Activated CD8-positive, alpha-beta memory T cell treated with anti-CD3 and anti-CD28 coated beads, Interleukin-2, amount 10 ng/mL, durations not matched to agents 7 days and 5 days (primary cell): ENCODE measurements around the gene ANKMY1. TPM values are rescaled to one million over a fixed set of nuclear protein-coding genes. Genes with fewer than 3 reads are reported as not detected.

ENCODE experiments used
- ATAC-seq: fragments of 150-1000 bp; cut with Tn5 transposase; one replicate; pipeline ENCODE4 v1.10.0; 2021; ENCODE audit warnings: moderate library complexity
- CTCF ChIA-PET: fragments of 350-600 bp; sonication (Branson Sonifier 250); formaldehyde crosslinking; loops from one replicate; lab custom pipeline; 2021; ENCODE audit warnings: antibody characterized with exemption; lab: Charles Lee
- DNase-seq: peaks from one replicate; pipeline ENCODE4 v3.0.0-alpha.2; 2020
- H3K27ac Mint-ChIP-seq: one replicate; pipeline ENCODE4 v1.8.0; 2021; ENCODE audit warnings: mild to moderate bottlenecking, mixed read lengths
- H3K27me3 Mint-ChIP-seq: one replicate; pipeline ENCODE4 v1.8.0; 2021; ENCODE audit warnings: mixed read lengths
- H3K36me3 Mint-ChIP-seq: one replicate; pipeline ENCODE4 v1.8.0; 2021; ENCODE audit warnings: mild to moderate bottlenecking, mixed read lengths
- H3K4me1 Mint-ChIP-seq: one replicate; pipeline ENCODE4 v1.8.0; 2021; ENCODE audit warnings: mixed read lengths
- H3K4me3 Mint-ChIP-seq: one replicate; pipeline ENCODE4 v1.8.0; 2021; ENCODE audit warnings: mild to moderate bottlenecking, moderate library complexity, mixed read lengths
- H3K9me3 Mint-ChIP-seq: one replicate; pipeline ENCODE4 v1.8.0; 2022; ENCODE audit warnings: low read depth, mixed read lengths
- total RNA-seq, 2 experiments: library from RNA; stranded (reverse); gene quantifications; one replicate each; pipeline ENCODE4 v1.2.3, GENCODE V29; 2021

The ANKMY1 gene, protein sequence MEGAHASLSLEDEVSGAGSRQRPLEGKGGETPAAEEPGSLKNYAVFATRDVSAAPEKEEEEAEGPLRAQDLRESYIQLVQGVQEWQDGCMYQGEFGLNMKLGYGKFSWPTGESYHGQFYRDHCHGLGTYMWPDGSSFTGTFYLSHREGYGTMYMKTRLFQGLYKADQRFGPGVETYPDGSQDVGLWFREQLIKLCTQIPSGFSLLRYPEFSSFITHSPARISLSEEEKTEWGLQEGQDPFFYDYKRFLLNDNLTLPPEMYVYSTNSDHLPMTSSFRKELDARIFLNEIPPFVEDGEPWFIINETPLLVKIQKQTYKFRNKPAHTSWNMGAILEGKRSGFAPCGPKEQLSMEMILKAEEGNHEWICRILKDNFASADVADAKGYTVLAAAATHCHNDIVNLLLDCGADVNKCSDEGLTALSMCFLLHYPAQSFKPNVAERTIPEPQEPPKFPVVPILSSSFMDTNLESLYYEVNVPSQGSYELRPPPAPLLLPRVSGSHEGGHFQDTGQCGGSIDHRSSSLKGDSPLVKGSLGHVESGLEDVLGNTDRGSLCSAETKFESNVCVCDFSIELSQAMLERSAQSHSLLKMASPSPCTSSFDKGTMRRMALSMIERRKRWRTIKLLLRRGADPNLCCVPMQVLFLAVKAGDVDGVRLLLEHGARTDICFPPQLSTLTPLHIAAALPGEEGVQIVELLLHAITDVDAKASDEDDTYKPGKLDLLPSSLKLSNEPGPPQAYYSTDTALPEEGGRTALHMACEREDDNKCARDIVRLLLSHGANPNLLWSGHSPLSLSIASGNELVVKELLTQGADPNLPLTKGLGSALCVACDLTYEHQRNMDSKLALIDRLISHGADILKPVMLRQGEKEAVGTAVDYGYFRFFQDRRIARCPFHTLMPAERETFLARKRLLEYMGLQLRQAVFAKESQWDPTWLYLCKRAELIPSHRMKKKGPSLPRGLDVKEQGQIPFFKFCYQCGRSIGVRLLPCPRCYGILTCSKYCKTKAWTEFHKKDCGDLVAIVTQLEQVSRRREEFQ
- 10 to 100 TPM; 21.3 to 33.5 TPM for total RNA-seq

- H3K9me3 Mint-ChIP-seq, result no peaks in the 10 kb centered on the region
- no peaks in the 10 kb centered on the region for H3K27me3 Mint-ChIP-seq
- H3K4me3 Mint-ChIP-seq, result peak within 1 kb of the TSS; percentile 71
- H3K4me1 Mint-ChIP-seq, result peaks cover 48% of the 10 kb centered on the region
- DNase-seq, result peak; percentile 83
- CTCF ChIA-PET, result interaction anchor here (0.8 to 2.0 kb wide), 6 partner anchors 8 to 186 kb away, joined by 3 to 13 read pairs (median 5); partner anchors contain the start of gene CAPN10
- peak; percentile 21 for ATAC-seq
- peaks cover 29% of the 10 kb centered on the region for H3K36me3 Mint-ChIP-seq
- peak within 1 kb of the TSS; percentile 57 for H3K27ac Mint-ChIP-seq
These were observed at the start of gene ANKMY1 for GRCh38 chr2:240557808-240558207. ANKMY1 (minus strand) TSS chr2:240557988; CDS start chr2:240557335, 653 bp downstream.

DNA sequence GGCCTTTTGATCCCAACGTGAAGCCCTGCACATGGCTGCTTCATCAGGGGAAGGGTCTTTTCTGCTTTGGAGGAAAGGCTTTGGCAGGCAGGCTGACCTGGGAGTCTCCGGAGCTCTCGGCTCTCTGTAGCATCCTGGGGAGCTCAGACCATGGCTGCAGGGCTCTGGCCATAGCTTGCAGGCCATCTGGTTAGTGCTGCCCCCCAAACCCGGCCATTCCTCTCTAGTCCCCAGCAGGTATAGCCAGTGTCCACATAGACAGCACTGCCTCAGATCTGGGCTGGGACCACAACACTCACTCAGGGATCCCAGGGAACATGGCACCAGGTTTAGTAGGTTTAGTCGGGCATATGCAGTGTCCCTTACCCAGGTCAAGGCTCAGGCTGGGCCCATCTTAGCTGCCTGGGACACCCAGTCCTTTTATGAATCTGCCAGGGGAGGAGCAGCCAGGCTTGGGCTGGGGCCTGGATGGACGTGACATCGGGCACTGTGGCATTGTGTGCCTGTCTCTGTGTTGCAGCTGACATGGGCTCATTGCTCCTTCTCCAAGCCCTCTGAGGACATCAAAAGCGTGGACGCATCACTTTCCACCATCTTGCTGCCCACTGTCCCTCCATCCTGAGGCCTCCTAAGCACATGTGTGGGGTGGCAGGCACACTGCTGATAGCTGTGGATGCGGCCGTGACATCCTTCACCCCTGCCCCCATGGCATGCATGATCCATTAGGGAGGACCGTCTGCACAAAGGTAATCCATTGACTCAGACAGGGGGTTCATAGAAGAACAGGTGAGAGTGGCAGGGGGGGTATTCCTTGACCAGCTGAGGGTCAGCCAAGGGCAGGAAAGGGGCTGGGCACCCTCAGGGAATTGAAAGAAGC, 48.3 kb upstream of the ANKMY1 start:
- Mint-ChIP-seq H3K9me3 (no peaks in the 10 kb centered on the region), H3K36me3 (peaks cover 3% of the 10 kb centered on the region), H3K4me1 (peaks cover 18% of the 10 kb centered on the region), H3K4me3 (no peak overlapping the region), H3K27ac (no peak overlapping the region), H3K27me3 (no peaks in the 10 kb centered on the region)
- DNase-seq (no peak), ATAC-seq (no peak)
- CTCF ChIA-PET, result interaction anchor here (0.8 to 1.4 kb wide), 4 partner anchors 9 to 92 kb away, joined by 3 to 6 read pairs (median 3); partner anchors contain the start of gene CAPN10

DNA sequence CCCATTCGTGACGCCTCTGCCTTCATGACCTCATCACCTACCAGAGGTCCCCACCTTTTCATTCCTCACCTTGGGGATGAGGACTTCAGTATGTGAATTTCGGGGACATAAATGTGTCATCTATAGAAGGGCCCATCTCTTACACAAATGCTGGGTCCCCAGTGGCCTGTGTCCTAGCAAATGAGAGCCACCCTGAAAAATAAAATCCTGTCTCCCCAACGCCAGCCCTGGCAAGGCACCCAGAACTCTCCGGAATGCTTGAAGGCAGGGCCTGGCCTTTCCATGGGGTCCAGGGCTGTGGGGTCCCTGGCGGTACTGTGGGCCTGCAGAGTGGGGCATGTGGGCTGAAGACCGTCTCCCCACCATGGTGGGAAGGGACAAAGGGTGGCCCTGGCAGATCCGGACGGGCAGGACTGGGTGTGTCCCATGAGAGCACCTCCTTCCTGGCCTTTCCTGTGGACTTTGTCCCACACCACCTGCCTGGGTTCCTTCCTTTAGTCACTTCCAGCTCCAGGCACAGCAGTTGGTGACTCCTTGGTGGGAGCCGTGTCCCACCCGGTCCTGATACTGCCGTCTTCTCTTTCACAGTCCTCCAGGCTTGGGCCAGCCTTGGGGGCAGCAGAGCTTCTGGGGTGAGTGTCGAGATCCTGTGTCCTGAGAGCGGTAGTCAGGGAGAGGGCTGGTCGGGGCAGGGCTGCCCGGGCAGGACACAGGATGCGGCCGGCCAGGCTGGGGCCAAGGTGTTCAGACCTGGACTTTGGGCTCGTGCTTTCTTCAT, 47.3 kb upstream of the ANKMY1 start:
- no peaks in the 10 kb centered on the region for H3K27me3 Mint-ChIP-seq
- H3K27ac Mint-ChIP-seq, result no peak overlapping the region
- H3K36me3 Mint-ChIP-seq, result peaks cover 2% of the 10 kb centered on the region
- DNase-seq (no peak), ATAC-seq (no peak)
- no peaks in the 10 kb centered on the region for H3K9me3 Mint-ChIP-seq
- no peak overlapping the region for H3K4me3 Mint-ChIP-seq
- peaks cover 13% of the 10 kb centered on the region for H3K4me1 Mint-ChIP-seq
- CTCF ChIA-PET, result interaction anchor here (0.8 to 1.4 kb wide), 3 partner anchors 8 to 18 kb away, joined by 3 to 6 read pairs (median 3); partner anchors contain the start of gene CAPN10

DNA sequence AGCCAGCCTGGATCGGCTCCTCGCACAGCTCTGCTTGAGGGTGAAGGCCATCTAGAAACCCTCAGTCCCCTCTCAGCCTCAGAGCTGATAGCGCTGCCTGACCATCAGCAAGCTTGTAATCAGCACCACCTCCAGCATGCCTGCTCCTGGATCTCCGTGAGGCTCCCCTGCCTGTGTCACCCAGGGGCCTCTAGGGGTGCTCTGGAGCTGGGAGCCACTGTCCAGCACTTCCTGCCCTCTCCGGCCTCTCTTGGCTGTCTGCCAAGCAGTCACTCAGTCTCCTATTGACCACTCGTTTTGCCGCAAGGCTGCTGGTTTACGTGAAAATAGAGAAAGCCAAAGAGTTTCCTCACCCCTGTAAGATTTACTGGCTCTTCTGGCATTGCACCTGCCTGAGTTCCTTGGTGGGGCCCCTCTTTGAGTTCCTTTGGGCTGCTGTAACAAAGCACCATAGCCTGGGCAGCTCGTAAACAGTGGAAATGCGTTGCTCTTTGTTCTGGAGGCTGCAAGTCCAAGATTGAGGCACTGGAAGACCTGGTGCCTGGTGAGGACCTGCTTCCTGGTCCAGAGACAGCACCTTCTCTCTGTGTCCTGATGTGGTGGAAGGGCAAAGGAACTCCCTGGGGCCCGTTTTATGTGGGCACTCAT, 46.6 kb upstream of the ANKMY1 start:
- Mint-ChIP-seq H3K27me3 (no peaks in the 10 kb centered on the region), H3K4me3 (no peak overlapping the region), H3K36me3 (no peaks in the 10 kb centered on the region), H3K27ac (no peak overlapping the region), H3K9me3 (no peaks in the 10 kb centered on the region), H3K4me1 (peaks cover 10% of the 10 kb centered on the region)
- DNase-seq (no peak), ATAC-seq (peak; percentile 39)
- CTCF ChIA-PET, result interaction anchor here (1.4 kb wide), 1 partner anchor 22 kb away, joined by 3 read pairs; no protein-coding TSS in a partner anchor

GRCh38 chr2:240603846-240604245, 46.1 kb upstream of the ANKMY1 start:
- DNase-seq (no peak), ATAC-seq (no peak)
- peaks cover 6% of the 10 kb centered on the region for H3K4me1 Mint-ChIP-seq
- CTCF ChIA-PET, result interaction anchor here (1.4 kb wide), 1 partner anchor 23 kb away, joined by 3 read pairs; no protein-coding TSS in a partner anchor
- no peak overlapping the region for H3K4me3 Mint-ChIP-seq
- H3K27ac Mint-ChIP-seq, result no peak overlapping the region
- H3K27me3 Mint-ChIP-seq, result no peaks in the 10 kb centered on the region
- H3K9me3 Mint-ChIP-seq, result no peaks in the 10 kb centered on the region
- H3K36me3 Mint-ChIP-seq, result no peaks in the 10 kb centered on the region

DNA sequence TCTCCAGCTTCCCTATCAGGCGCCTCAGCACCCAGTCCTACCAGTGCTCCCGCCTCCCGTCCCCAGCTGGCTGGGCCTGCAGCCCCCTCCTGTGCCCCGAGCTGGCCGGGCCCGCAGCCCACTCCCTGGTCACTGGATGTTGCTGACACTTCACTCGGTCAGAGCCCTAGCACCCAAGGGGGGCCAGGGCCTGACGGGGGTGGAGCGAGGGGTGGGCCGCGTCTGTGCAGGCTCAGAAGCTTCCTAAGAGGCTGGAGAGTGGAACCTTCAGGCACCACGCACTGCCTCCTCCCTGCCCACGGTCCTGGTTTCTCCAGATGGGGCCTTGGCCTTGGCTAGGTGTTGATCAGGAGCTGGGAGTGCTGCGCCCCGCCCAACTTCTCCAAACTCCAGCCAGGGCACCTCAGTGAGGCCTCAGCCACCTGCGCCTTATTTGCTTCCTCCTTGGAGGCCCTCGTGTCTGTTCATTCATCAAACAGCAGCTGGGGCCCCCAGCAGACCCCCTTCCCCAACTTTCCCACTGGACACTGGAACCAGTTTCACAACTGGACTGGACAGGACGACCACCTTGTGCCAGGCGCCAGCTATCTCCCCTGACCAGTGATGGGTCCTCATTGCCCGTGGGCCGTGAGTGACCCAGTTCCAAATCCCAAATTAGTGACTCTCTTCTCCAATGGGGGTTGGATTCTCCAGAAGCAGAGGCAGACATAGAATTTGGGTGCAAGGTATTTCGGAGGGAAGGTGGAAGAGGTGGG, 45.5 kb upstream of the ANKMY1 start:
- DNase-seq, result no peak
- Mint-ChIP-seq H3K27ac (no peak overlapping the region), H3K27me3 (no peaks in the 10 kb centered on the region), H3K36me3 (no peaks in the 10 kb centered on the region), H3K4me1 (peaks cover 5% of the 10 kb centered on the region), H3K9me3 (no peaks in the 10 kb centered on the region), H3K4me3 (no peak overlapping the region)
- CTCF ChIA-PET, result interaction anchor here (1.4 kb wide), 1 partner anchor 23 kb away, joined by 3 read pairs; no protein-coding TSS in a partner anchor
- no peak for ATAC-seq

DNA sequence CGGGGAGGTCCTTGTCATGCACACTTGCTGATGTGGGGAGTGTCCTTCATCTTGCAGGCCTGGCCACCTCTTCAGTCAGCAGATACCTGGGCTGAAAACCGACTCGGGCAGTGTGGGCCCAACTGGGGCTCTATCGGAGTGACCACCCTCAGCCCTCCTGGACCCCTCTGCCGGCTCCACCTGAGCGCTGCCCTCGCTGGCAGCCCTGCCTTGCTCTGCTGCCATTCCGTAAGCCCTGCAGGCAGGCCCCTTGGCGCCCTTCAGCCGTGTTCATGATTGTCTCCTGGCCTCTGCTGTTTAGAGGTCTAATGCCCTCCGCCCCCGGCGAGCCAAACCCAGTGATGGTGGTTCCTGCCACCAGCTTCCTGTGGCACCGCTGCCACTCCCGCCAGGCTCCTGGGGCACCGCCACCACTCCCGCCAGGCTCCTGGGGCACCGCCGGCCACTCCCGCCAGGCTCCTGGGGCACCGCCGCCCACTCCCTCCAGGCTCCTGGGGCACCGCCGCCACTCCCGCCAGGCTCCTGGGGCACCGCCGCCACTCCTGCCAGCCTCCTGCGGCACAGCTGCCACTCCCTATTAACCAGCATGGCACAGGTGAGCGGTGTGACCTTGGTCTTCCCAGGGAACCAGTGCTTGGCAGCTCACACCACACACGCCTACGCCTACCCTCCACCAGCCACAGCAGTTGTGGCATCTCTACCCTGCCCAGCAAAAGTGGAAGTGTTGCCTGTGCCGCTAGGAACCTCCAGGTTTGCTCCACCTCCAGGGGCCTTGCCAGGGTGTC, 44.7 kb upstream of the ANKMY1 start:
- no peaks in the 10 kb centered on the region for H3K36me3 Mint-ChIP-seq
- no peaks in the 10 kb centered on the region for H3K9me3 Mint-ChIP-seq
- CTCF ChIA-PET, result no interaction called here
- ATAC-seq (no peak), DNase-seq (no peak)
- H3K27ac Mint-ChIP-seq, result no peak overlapping the region
- no peak overlapping the region for H3K4me3 Mint-ChIP-seq
- H3K4me1 Mint-ChIP-seq, result peaks cover 2% of the 10 kb centered on the region
- H3K27me3 Mint-ChIP-seq, result no peaks in the 10 kb centered on the region

DNA sequence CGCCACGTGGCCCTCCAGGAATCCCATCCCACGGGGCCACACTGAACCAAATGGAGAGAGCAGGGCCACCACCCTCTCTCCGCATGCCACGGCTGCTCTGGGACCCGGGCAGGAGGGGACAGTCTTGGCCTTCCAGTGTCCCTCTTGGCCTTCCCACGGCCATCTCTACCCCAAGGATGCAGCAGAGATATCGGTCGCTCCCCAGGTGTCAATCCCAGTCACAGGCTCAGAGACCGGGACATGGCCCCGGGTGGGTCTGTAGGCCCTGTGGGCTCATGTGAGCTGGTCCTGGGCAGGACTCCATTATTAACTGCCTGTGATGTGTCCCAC, 44.0 kb upstream of the ANKMY1 start:
- Mint-ChIP-seq H3K27me3 (no peaks in the 10 kb centered on the region), H3K9me3 (no peaks in the 10 kb centered on the region), H3K4me1 (peaks cover 2% of the 10 kb centered on the region), H3K4me3 (no peak overlapping the region), H3K27ac (no peak overlapping the region), H3K36me3 (no peaks in the 10 kb centered on the region)
- no peak for ATAC-seq
- CTCF ChIA-PET, result interaction anchor here (1.0 kb wide), 1 partner anchor 14 kb away, joined by 3 read pairs; no protein-coding TSS in a partner anchor
- no peak for DNase-seq

DNA sequence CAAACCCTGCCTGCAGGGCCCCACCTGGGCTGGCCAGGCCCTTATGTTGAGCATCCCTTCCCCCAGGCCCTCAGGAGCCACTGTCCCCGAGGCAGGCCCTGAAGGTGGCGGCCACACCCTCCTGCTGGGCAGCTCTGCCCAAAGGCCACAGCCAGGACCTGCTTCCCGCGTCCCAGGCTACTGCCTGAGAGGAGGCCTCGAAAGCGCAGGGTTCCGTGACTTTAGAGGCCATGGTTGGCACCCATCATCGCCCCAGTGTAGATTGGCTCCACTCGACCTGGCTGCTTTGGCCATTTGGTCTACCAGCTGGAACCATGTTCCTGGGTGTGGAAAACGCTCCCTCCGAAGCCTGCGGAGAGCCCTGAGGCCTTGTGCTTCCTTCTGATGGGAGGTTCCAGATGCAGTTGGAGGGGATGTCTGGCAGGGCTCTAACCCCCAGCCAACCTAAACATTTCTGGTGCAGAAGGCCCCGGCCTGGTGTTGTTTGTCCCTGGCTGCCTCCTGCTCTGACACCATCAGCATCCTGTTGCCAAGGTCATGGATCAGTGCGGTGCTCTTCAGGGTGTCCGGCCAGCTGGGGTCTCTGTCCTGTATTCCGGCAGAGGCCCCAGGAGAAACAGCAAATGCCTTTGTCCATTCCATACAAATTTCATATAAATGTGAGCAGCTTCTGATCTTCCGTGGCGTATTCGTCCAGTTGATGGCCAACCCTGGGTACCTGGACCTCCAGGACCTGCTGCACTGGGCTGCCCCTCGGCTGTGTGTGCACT, 43.5 kb upstream of the ANKMY1 start:
- no peak overlapping the region for H3K4me3 Mint-ChIP-seq
- no peak overlapping the region for H3K27ac Mint-ChIP-seq
- H3K27me3 Mint-ChIP-seq, result no peaks in the 10 kb centered on the region
- no peak for ATAC-seq
- H3K9me3 Mint-ChIP-seq, result no peaks in the 10 kb centered on the region
- DNase-seq, result no peak
- no peaks in the 10 kb centered on the region for H3K36me3 Mint-ChIP-seq
- CTCF ChIA-PET, result interaction anchor here (1.0 kb wide), 1 partner anchor 14 kb away, joined by 3 read pairs; no protein-coding TSS in a partner anchor
- H3K4me1 Mint-ChIP-seq, result peaks cover 2% of the 10 kb centered on the region

- no peak for ATAC-seq
- H3K4me3 Mint-ChIP-seq, result no peak overlapping the region
- no peak overlapping the region for H3K27ac Mint-ChIP-seq
- no peaks in the 10 kb centered on the region for H3K9me3 Mint-ChIP-seq
- no peaks in the 10 kb centered on the region for H3K27me3 Mint-ChIP-seq
- no peak for DNase-seq
- CTCF ChIA-PET, result interaction anchor here (1.0 kb wide), 1 partner anchor 13 kb away, joined by 3 read pairs; no protein-coding TSS in a partner anchor
- peaks cover 7% of the 10 kb centered on the region for H3K4me1 Mint-ChIP-seq
- no peaks in the 10 kb centered on the region for H3K36me3 Mint-ChIP-seq
These were observed 42.7 kb upstream of the ANKMY1 start for GRCh38 chr2:240600451-240600961.
